Measurements from ENCODE around the gene ZCCHC24.

Gene ZCCHC24

DNA sequence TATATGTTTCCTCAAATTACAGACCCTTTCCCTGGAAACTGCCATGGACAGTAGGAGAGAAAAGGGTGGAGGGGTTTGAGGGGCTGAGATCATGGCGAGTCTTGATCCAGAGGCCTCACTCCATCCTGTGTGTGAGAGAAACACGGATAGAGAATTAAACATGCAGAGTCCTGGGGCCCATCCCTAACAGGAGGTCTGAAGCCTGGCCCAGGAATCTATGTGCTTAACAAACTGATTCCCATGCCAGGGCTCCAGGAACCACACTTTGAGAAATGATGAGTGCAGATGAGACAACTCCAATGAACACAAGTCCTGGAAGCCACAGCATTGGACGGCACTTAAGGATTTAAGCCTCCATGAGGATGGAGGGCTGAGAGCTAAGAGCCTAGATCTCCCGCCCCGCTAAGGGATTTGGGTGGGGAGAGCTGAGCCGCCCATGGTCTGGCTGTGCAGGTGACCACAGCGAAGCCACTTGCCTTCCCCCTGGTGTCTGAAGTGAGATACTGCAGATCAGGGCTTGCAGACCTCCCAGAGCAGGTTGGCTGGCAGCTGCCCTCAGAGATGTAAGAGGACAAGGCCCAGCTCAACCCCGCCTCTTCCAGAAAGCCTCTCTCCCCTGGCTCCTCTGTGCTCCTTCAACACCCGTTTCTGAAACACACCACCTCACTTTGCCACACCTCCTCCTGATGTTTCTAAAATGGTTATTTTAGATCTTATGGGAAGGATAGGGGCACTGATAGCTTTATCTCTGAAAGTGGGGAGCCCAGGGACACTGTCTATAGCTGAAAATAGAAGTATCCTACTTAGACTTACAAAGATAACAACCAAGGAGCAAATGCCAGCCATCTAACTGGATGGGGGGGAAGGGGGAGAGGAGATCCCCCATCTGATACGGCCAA is 42.1 kb upstream of the ZCCHC24 start:
- H3K4me3 ChIP-seq (ENCODE audit: severe bottlenecking), result no peak overlapping the region
- H3K9me3 ChIP-seq (ENCODE audit: severe bottlenecking), result no peaks in the 10 kb centered on the region
- DNase-seq (ENCODE audit: low spot score) (no peak), ATAC-seq (ENCODE audit: low read depth) (peak; percentile 19; the same call in 1 of the 3 replicates)
- H3K27ac ChIP-seq (ENCODE audit: poor library complexity, severe bottlenecking), result no peak overlapping the region
- TF ChIP-seq CTCF (IDR thresholded peaks at IDR 0.05; ENCODE audit: poor library complexity, severe bottlenecking), result peak; percentile 28
- peaks cover 10% of the 10 kb centered on the region for H3K4me1 ChIP-seq (ENCODE audit: insufficient read depth, poor library complexity, severe bottlenecking)
- H3K27me3 ChIP-seq (ENCODE audit: insufficient read depth, poor library complexity, severe bottlenecking), result no peaks in the 10 kb centered on the region
- H3K36me3 ChIP-seq (ENCODE audit: low read depth), result no peaks in the 10 kb centered on the region

DNA sequence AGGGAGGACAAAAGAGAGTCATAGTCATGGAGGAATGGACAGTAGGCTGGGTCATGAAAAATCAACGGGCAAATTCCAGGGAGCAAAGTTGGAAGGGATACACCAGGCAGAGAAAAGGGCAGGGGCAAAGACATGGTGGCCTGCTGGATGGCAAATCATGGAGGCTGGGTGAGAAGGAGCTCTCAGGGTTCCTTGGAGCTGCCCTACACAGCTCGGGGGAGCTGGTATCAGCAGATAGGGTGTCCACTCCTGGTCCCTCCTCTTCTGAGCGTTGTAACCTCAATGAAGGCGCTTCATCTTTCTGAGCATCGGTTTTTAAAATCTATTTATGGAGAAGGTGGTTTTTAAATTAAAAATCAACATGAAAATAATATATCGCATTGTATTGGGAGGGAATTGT is 39.1 kb upstream of the ZCCHC24 start:
- ATAC-seq (ENCODE audit: low read depth), result no peak
- peaks cover 10% of the 10 kb centered on the region for H3K4me1 ChIP-seq (ENCODE audit: insufficient read depth, poor library complexity, severe bottlenecking)

GRCh38 chr10:79483948-79484347 is 38.5 kb upstream of the ZCCHC24 start:
- no peak for DNase-seq (ENCODE audit: low spot score)
- ATAC-seq (ENCODE audit: low read depth), result no peak
- no peak overlapping the region for H3K4me3 ChIP-seq (ENCODE audit: severe bottlenecking)

More for the DNA sequence above, 39.1 kb upstream of the ZCCHC24 start:
- H3K27ac ChIP-seq (ENCODE audit: poor library complexity, severe bottlenecking), result no peak overlapping the region
- TF ChIP-seq CTCF (IDR thresholded peaks at IDR 0.05; ENCODE audit: poor library complexity, severe bottlenecking), result no peak
- no peak for DNase-seq (ENCODE audit: low spot score)
- no peaks in the 10 kb centered on the region for H3K27me3 ChIP-seq (ENCODE audit: insufficient read depth, poor library complexity, severe bottlenecking)
- no peak overlapping the region for H3K4me3 ChIP-seq (ENCODE audit: severe bottlenecking)
- H3K9me3 ChIP-seq (ENCODE audit: severe bottlenecking), result no peaks in the 10 kb centered on the region
- H3K36me3 ChIP-seq (ENCODE audit: low read depth), result no peaks in the 10 kb centered on the region

DNA sequence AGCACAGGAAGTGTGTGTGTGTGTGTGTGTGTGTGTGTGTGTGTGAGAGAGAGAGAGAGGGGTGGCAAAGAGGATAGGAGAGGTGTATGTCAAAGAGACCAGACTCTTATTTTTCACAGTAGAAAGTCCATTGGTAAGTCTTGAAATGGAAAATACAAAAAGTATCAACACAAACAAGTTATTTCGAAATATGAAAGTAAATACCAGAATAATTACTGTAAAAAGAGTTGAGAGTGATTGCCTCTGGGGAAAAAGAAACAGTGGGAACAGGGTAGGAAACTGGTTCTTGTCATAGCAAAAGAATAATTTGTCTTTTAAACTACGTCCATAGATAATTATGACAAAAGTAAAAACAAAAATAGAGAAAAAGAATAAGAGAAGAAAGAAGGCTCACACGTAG is 37.9 kb upstream of the ZCCHC24 start:
- no peaks in the 10 kb centered on the region for H3K9me3 ChIP-seq (ENCODE audit: severe bottlenecking)
- no peak overlapping the region for H3K4me3 ChIP-seq (ENCODE audit: severe bottlenecking)
- no peak for ATAC-seq (ENCODE audit: low read depth)
- H3K36me3 ChIP-seq (ENCODE audit: low read depth), result no peaks in the 10 kb centered on the region
- no peak for DNase-seq (ENCODE audit: low spot score)
- TF ChIP-seq CTCF (IDR thresholded peaks at IDR 0.05; ENCODE audit: poor library complexity, severe bottlenecking), result no peak
- H3K27me3 ChIP-seq (ENCODE audit: insufficient read depth, poor library complexity, severe bottlenecking), result no peaks in the 10 kb centered on the region
- peaks cover 6% of the 10 kb centered on the region for H3K4me1 ChIP-seq (ENCODE audit: insufficient read depth, poor library complexity, severe bottlenecking)
- no peak overlapping the region for H3K27ac ChIP-seq (ENCODE audit: poor library complexity, severe bottlenecking)

More at GRCh38 chr10:79483948-79484347, 38.5 kb upstream of the ZCCHC24 start:
- Histone ChIP-seq H3K27me3 (ENCODE audit: insufficient read depth, poor library complexity, severe bottlenecking) (no peaks in the 10 kb centered on the region), H3K4me1 (ENCODE audit: insufficient read depth, poor library complexity, severe bottlenecking) (peaks cover 10% of the 10 kb centered on the region), H3K9me3 (ENCODE audit: severe bottlenecking) (no peaks in the 10 kb centered on the region), H3K27ac (ENCODE audit: poor library complexity, severe bottlenecking) (no peak overlapping the region), H3K36me3 (ENCODE audit: low read depth) (no peaks in the 10 kb centered on the region)
- no peak for TF ChIP-seq CTCF (IDR thresholded peaks at IDR 0.05; ENCODE audit: poor library complexity, severe bottlenecking)

- Histone ChIP-seq H3K27me3 (ENCODE audit: insufficient read depth, poor library complexity, severe bottlenecking) (no peaks in the 10 kb centered on the region), H3K9me3 (ENCODE audit: severe bottlenecking) (no peaks in the 10 kb centered on the region), H3K36me3 (ENCODE audit: low read depth) (no peaks in the 10 kb centered on the region), H3K4me3 (ENCODE audit: severe bottlenecking) (no peak overlapping the region), H3K27ac (ENCODE audit: poor library complexity, severe bottlenecking) (no peak overlapping the region), H3K4me1 (ENCODE audit: insufficient read depth, poor library complexity, severe bottlenecking) (peaks cover under 1% of the 10 kb centered on the region)
- ATAC-seq (ENCODE audit: low read depth) (no peak), DNase-seq (ENCODE audit: low spot score) (no peak)
- no peak for TF ChIP-seq CTCF (IDR thresholded peaks at IDR 0.05; ENCODE audit: poor library complexity, severe bottlenecking)
Observed at GRCh38 chr10:79482741-79483140, 37.3 kb upstream of the ZCCHC24 start.

Measured in RWPE2 (cell line).